GM12892 (cell line): ENCODE measurements around the gene NACC2.

Experiments
- DNase-seq: peaks from one replicate; pipeline ENCODE4 v3.0.0; 2011; ENCODE audit not compliant: insufficient read length
- FAIRE-seq: peaks from 2 replicates; lab custom pipeline; 2011; peaks lifted over from hg19 to GRCh38; lab: Jason Lieb, UNC
- POLR2A ChIP-seq: IDR thresholded peaks from 2 replicates; pipeline ENCODE4 v1.6.1; 2011; ENCODE audit warnings: low read depth, low read length, control low read depth
- POLR2AphosphoS5 ChIP-seq: IDR thresholded peaks from 2 replicates; pipeline ENCODE4 v1.6.1; 2011; ENCODE audit warnings: low read depth, low read length, control low read depth
- TAF1 ChIP-seq: IDR thresholded peaks from 2 replicates; pipeline ENCODE4 v1.6.1; 2011; ENCODE audit warnings: low read depth, mild to moderate bottlenecking, control low read depth, low read length, borderline replicate concordance

Gene NACC2

GRCh38 chr9:136061405-136061804 lies 33.7 kb downstream of the NACC2 start:
- DNase-seq (peak; percentile 6), FAIRE-seq (no peak)
- TF ChIP-seq POLR2A, result no peak
- no peak for TF ChIP-seq TAF1
- TF ChIP-seq POLR2AphosphoS5, result no peak

- DNase-seq (peak; percentile 12), FAIRE-seq (no peak)
- TF ChIP-seq POLR2A, result no peak
- no peak for TF ChIP-seq TAF1
These were observed 34.3 kb downstream of the NACC2 start for GRCh38 chr9:136060671-136061371.

DNA sequence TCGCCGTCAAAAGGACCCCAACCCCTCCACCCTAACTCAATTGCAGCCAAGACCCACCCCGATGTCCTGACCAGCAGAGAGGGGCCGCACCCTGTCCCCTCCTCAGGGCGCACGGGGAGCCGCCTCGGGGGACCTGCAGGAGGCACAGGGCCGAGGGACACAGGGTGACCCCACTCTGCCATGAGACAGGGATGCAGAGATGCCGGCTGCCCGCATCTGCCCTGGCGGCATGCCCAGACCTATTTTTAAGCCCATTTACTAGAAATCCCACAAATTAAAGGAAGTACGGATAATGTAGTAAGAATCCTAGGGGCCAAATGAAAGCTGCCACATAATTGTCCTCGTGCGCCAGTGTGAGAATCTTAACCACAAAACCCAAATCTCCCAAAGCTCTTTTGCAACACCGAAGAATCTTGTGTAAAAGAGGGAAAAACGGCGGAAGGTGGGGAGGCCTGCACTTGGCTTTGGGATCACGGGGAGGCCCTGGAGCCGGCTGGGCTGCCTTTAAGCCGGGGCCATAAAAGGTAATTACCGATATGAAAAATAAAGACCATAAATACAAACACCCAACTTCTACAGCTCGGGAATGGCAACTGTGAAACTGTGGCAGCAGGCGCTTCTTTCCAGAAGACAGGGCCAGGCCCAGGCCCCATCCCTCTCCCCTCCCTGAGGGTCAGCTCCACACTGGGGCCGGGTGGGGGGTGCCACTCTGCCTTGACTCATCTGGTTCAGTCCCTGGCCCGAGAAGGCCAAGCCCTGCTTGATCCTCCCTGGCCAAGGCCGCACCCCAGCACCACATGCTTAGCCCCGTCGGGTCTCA lies 35.0 kb downstream of the NACC2 start:
- FAIRE-seq (no peak), DNase-seq (peak; percentile 5)
- TF ChIP-seq POLR2AphosphoS5 (no peak), POLR2A (no peak), TAF1 (no peak)

DNA sequence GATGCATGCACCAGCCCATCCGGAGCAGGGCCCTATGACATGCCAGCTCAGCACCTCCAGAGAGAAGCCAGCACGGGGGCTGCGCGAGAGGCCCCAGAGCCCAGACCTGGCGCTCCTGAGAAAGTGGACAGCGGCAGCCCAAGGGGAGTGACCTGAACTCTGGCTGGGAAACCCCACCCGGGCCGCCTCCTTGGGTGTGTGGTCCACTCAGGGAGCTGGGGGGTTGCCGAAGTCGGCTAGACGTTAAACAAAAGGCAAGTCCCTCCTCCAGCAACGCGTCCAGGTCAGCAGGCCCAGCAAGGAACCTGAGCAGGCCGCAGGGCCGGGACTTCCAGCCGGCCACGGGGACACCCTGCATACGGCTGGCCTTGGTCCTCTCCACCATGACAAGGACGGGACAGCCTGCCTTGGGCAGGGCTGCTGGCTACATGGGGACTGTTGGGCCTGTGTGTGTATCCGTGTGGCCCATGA lies 35.7 kb downstream of the NACC2 start:
- TF ChIP-seq TAF1 (no peak), POLR2A (no peak), POLR2AphosphoS5 (no peak)
- FAIRE-seq (no peak), DNase-seq (peak; percentile 12)

GRCh38 chr9:136058801-136059302 lies 36.2 kb downstream of the NACC2 start:
- DNase-seq (peak; percentile 13), FAIRE-seq (no peak)
- TF ChIP-seq POLR2AphosphoS5 (no peak), TAF1 (no peak), POLR2A (no peak)

GRCh38 chr9:136058084-136058483 lies 37.0 kb downstream of the NACC2 start:
- FAIRE-seq (no peak), DNase-seq (peak; percentile 12)
- TF ChIP-seq POLR2A (no peak), POLR2AphosphoS5 (no peak), TAF1 (no peak)

GRCh38 chr9:136057236-136058081 lies 37.6 kb downstream of the NACC2 start:
- TF ChIP-seq POLR2A (no peak), TAF1 (no peak), POLR2AphosphoS5 (no peak)
- DNase-seq (peak; percentile 27), FAIRE-seq (no peak)

GRCh38 chr9:136056546-136057235 lies 38.4 kb downstream of the NACC2 start:
- no peak for FAIRE-seq
- DNase-seq, result peak; percentile 14
- TF ChIP-seq POLR2A (no peak), TAF1 (no peak), POLR2AphosphoS5 (no peak)

- TF ChIP-seq POLR2AphosphoS5 (no peak), POLR2A (no peak), TAF1 (no peak)
- DNase-seq, result peak; percentile 22
- no peak for FAIRE-seq
These were observed 39.2 kb downstream of the NACC2 start for GRCh38 chr9:136055715-136056545.
